K562 (cell line): ENCODE data around the gene SMARCC1. TPM values are rescaled to one million over a fixed set of nuclear protein-coding genes. Genes with fewer than 3 reads are reported as not detected.

Experiments
- ARID2 ChIP-seq: fragments of 450-650 bp; IDR thresholded peaks from 2 replicates; pipeline ENCODE4 v1.6.1; 2017; ENCODE audit warnings: antibody characterized with exemption, mild to moderate bottlenecking
- ATF1 ChIP-seq, 2 experiments: fragments of 450-650 bp in 1 of 2; IDR thresholded peaks; 2 replicates each; pipeline ENCODE4 v1.6.1; 2016; ENCODE audit warnings: missing compliant biosample characterization in 1 of 2, missing genetic modification characterization in 1 of 2
- ATF7 ChIP-seq: fragments of 450-650 bp; IDR thresholded peaks from 2 replicates; pipeline ENCODE4 v1.7.1; 2014; ENCODE audit warnings: mild to moderate bottlenecking, moderate library complexity
- BRD4 ChIP-seq: fragments of 200-600 bp; sonication (generic); IDR thresholded peaks from 2 replicates; pipeline ENCODE4 v1.6.1; 2017; ENCODE audit warnings: inconsistent platforms
- CAMTA2 ChIP-seq: fragments of 250-450 bp; sonication (Bioruptor Pico); conservative IDR thresholded peaks from 2 replicates; pipeline ENCODE4 v1.5.1; 2022
- COPS2 ChIP-seq: fragments of 450-650 bp; conservative IDR thresholded peaks from 2 replicates; pipeline ENCODE4 v1.6.1; 2016; ENCODE audit warnings: mild to moderate bottlenecking, moderate library complexity
- DACH1 ChIP-seq: fragments of 450-650 bp; IDR thresholded peaks from 2 replicates; pipeline ENCODE4 v1.6.1; 2018; ENCODE audit not compliant: partially characterized antibody
- EGR1 ChIP-seq: fragments of 450-650 bp; conservative IDR thresholded peaks from 2 replicates; pipeline ENCODE4 v1.6.1; 2017; ENCODE audit warnings: mild to moderate bottlenecking
- KDM2B ChIP-seq: fragments of 250-450 bp; sonication (Bioruptor Pico); IDR thresholded peaks from 2 replicates; pipeline ENCODE4 v1.8.0; 2021; ENCODE audit warnings: mild to moderate bottlenecking, moderate library complexity
- MCM3 ChIP-seq: fragments of 450-650 bp; IDR thresholded peaks from 2 replicates; pipeline ENCODE4 v1.6.1; 2016
- TAF1 ChIP-seq: IDR thresholded peaks from 2 replicates; pipeline ENCODE4 v1.6.1; 2011; ENCODE audit warnings: mild to moderate bottlenecking, low read length, moderate library complexity; ENCODE audit not compliant: insufficient read depth, control insufficient read depth, severe bottlenecking; ENCODE audit errors: extremely low read depth
- TAF7 ChIP-seq: fragments of 450-650 bp; IDR thresholded peaks from 2 replicates; pipeline ENCODE4 v1.6.1; 2016; ENCODE audit warnings: missing genetic modification characterization, missing compliant biosample characterization
- TBP ChIP-seq: optimal IDR thresholded peaks from 2 replicates; pipeline ENCODE3; 2011; ENCODE audit warnings: low read depth, low read length, improper control_type of control experiment
- ZNF551 ChIP-seq: fragments of 250-450 bp; sonication (Bioruptor Pico); IDR thresholded peaks from 2 replicates; pipeline ENCODE4 v1.5.0; 2021; ENCODE audit warnings: mild to moderate bottlenecking, moderate library complexity
- polyA plus RNA-seq, 8 experiments: library from polyadenylated mRNA; depleted of rRNA in 4 of 8; stranded (reverse) in 5 of 8; unstranded in 3 of 8; fragments of >200 nt; fragmentation: Nextera tagmentation in 2 of 8; fragmentation: Illumina TruSeq in 1 of 8; extraction: Ambion mirVana in 2 of 8; extraction: Trizol in 1 of 8; gene quantifications; 2 replicates each; pipeline versions ENCODE4 v1.2.1 to v1.2.3, GENCODE V29; 2011 to 2014; ENCODE audit warnings: inconsistent platforms in 1 of 8, missing spikeins in 1 of 8
- total RNA-seq, 7 experiments: library from RNA; depleted of rRNA in 6 of 7; stranded (reverse); fragments of >200 nt in 6 of 7; fragmentation: Illumina TruSeq in 2 of 7; extraction: Trizol in 2 of 7; gene quantifications; 2 replicates each; pipeline versions ENCODE4 v1.2.1 to v1.2.3, GENCODE V29; 2011 to 2021; ENCODE audit warnings: low replicate concordance in 1 of 7
- TF ChIP-seq, protein P1 (sequence below): fragments of 250-450 bp; sonication (Bioruptor Pico); IDR thresholded peaks from 2 replicates; pipeline ENCODE4 v1.4.0; 2020
- TF ChIP-seq, protein P2 (sequence below): IDR thresholded peaks from 2 replicates; pipeline ENCODE4 v1.6.1; 2011; ENCODE audit warnings: borderline replicate concordance, low read depth, mild to moderate bottlenecking, moderate library complexity, low read length; ENCODE audit not compliant: insufficient read depth, poor library complexity, severe bottlenecking

SMARCC1 gene
- total and polyA plus RNA-seq, 9 of the 15 experiments (the other 6 are each of a cell fraction or from before 2014, with no cell fraction given): 20.7 to 199 (median 66.0) TPM

DNA sequence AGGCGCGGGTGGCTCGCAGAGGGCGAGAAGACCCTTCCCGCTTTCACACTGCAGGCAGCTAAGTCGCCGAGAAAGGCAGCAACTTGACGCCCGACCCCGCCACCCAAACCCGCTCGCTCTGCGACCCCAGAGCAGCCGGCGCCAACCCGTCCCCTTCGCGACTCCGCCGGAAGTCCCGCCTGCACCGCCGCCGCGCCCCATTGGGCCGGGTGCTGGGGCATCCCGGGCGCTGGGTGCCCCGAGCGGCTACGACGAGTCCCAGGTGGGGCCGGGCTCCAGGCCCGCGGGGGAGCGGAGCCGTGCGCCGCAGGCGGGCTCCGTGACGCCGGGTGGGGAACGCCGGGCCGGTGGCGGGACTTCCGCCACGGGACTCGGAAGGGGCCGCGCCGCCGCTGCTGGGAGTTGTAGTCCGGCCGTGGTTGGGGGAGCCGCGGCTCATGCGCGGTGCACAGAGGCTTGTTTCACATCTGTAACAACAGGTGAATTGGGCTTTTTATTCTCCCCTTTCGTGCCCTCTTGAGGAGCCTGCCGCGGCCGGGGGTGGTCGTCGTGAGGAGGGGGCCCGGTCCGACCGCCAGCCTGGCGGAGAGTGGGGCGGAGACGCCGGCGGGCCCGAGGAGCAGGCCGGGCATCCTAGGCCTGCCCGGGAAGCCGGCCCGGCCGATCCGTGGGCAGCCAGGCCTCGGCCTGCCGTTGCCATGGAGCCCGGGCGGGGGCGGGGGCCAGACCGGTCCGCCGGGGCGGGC lies 21.2 kb upstream of the SMARCC1 start, which contains the start of gene DHX30 (continued):
- TF ChIP-seq, protein P1, sequence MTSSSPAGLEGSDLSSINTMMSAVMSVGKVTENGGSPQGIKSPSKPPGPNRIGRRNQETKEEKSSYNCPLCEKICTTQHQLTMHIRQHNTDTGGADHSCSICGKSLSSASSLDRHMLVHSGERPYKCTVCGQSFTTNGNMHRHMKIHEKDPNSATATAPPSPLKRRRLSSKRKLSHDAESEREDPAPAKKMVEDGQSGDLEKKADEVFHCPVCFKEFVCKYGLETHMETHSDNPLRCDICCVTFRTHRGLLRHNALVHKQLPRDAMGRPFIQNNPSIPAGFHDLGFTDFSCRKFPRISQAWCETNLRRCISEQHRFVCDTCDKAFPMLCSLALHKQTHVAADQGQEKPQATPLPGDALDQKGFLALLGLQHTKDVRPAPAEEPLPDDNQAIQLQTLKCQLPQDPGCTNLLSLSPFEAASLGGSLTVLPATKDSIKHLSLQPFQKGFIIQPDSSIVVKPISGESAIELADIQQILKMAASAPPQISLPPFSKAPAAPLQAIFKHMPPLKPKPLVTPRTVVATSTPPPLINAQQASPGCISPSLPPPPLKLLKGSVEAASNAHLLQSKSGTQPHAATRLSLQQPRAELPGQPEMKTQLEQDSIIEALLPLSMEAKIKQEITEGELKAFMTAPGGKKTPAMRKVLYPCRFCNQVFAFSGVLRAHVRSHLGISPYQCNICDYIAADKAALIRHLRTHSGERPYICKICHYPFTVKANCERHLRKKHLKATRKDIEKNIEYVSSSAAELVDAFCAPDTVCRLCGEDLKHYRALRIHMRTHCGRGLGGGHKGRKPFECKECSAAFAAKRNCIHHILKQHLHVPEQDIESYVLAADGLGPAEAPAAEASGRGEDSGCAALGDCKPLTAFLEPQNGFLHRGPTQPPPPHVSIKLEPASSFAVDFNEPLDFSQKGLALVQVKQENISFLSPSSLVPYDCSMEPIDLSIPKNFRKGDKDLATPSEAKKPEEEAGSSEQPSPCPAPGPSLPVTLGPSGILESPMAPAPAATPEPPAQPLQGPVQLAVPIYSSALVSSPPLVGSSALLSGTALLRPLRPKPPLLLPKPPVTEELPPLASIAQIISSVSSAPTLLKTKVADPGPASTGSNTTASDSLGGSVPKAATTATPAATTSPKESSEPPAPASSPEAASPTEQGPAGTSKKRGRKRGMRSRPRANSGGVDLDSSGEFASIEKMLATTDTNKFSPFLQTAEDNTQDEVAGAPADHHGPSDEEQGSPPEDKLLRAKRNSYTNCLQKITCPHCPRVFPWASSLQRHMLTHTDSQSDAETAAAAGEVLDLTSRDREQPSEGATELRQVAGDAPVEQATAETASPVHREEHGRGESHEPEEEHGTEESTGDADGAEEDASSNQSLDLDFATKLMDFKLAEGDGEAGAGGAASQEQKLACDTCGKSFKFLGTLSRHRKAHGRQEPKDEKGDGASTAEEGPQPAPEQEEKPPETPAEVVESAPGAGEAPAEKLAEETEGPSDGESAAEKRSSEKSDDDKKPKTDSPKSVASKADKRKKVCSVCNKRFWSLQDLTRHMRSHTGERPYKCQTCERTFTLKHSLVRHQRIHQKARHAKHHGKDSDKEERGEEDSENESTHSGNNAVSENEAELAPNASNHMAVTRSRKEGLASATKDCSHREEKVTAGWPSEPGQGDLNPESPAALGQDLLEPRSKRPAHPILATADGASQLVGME (CRISPR knock-in tag): peak; percentile 78
- TF ChIP-seq ZNF551: no peak
- peak; percentile 66; the same call in 1 of the 2 replicates for TF ChIP-seq ATF7
- no peak for TF ChIP-seq CAMTA2
- no peak for TF ChIP-seq ATF1 (CRISPR knock-in tag; IDR thresholded peaks at IDR 0.05)
- peak; percentile 85 for TF ChIP-seq ATF1 (tag; IDR thresholded peaks at IDR 0.05)
- no peak for TF ChIP-seq MCM3
- TF ChIP-seq ARID2: no peak
- TF ChIP-seq TAF7 (tag): no peak
- TF ChIP-seq EGR1: no peak
- no peak; the same call in 1 of the 2 replicates for TF ChIP-seq KDM2B
- no peak for TF ChIP-seq DACH1
- TF ChIP-seq, protein P2, sequence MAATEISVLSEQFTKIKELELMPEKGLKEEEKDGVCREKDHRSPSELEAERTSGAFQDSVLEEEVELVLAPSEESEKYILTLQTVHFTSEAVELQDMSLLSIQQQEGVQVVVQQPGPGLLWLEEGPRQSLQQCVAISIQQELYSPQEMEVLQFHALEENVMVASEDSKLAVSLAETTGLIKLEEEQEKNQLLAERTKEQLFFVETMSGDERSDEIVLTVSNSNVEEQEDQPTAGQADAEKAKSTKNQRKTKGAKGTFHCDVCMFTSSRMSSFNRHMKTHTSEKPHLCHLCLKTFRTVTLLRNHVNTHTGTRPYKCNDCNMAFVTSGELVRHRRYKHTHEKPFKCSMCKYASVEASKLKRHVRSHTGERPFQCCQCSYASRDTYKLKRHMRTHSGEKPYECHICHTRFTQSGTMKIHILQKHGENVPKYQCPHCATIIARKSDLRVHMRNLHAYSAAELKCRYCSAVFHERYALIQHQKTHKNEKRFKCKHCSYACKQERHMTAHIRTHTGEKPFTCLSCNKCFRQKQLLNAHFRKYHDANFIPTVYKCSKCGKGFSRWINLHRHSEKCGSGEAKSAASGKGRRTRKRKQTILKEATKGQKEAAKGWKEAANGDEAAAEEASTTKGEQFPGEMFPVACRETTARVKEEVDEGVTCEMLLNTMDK: no peak
- TF ChIP-seq TAF1: peak; percentile 67
- TF ChIP-seq BRD4: no peak
- TF ChIP-seq COPS2: no peak
- peak; percentile 59 for TF ChIP-seq TBP
